B cell (primary cell): Measurements from ENCODE around the gene PAM. TPM values are rescaled to one million over a fixed set of nuclear protein-coding genes. Genes with fewer than 3 reads are reported as not detected.

ENCODE experiments used
- ATAC-seq: fragments of 200-7000 bp; cut with Tn5 transposase; one replicate; pipeline ENCODE4 v1.10.0; 2021; ENCODE audit warnings: low read depth, mild to moderate bottlenecking, moderate number of reproducible peaks, moderate library complexity
- CTCF ChIA-PET: fragments of 350-600 bp; sonication (Branson Sonifier 250); formaldehyde crosslinking; loops from one replicate; lab custom pipeline; 2021; ENCODE audit warnings: antibody characterized with exemption, inconsistent platforms; lab: Charles Lee
- POLR2A ChIA-PET: fragments of 350-600 bp; sonication (Branson Sonifier 250); formaldehyde crosslinking; loops from one replicate; lab custom pipeline; 2021; ENCODE audit warnings: antibody characterized with exemption; lab: Charles Lee
- DNase-seq: peaks from one replicate; pipeline ENCODE4 v3.0.0; 2013
- H2AFZ ChIP-seq: 2 replicates; pipeline ENCODE4 v1.6.1; 2012; ENCODE audit warnings: mild to moderate bottlenecking, low read depth, low read length; ENCODE audit not compliant: insufficient read depth, poor library complexity, severe bottlenecking
- H3K27ac ChIP-seq, 2 donors: 1 replicate in 1 of 2; 2 replicates in 1 of 2; pipeline ENCODE4 v1.5.1; 2012 to 2013; ENCODE audit warnings: low read length in 2 of 2, mild to moderate bottlenecking in 2 of 2, moderate library complexity in 1 of 2
- H3K27me3 ChIP-seq, 4 experiments: fragments of 200-600 bp in 1 of 4; sonication (generic) in 1 of 4; replicated peaks in 1 of 4; 1 replicate in 2 of 4; 2 replicates in 2 of 4; pipeline versions ENCODE4 v1.6.1 to v1.7.0; 2013 to 2016; ENCODE audit warnings: low read length in 3 of 4, mild to moderate bottlenecking in 2 of 4, mixed read lengths in 1 of 4, moderate library complexity in 1 of 4; ENCODE audit not compliant: insufficient read depth in 4 of 4, control insufficient read depth in 3 of 4; ENCODE audit errors: control extremely low read depth in 1 of 4
- H3K36me3 ChIP-seq, 2 experiments: replicated peaks in 1 of 2; 1 replicate in 1 of 2; 2 replicates in 1 of 2; pipeline versions ENCODE4 v1.6.1 to v1.7.1; 2013; ENCODE audit warnings: low read length in 1 of 2; ENCODE audit not compliant: insufficient read depth in 2 of 2, control insufficient read depth in 1 of 2; ENCODE audit errors: control extremely low read depth in 1 of 2, extremely low read depth in 1 of 2
- H3K4me1 ChIP-seq, 2 donors: fragments of 200-600 bp in 1 of 2; sonication (generic) in 1 of 2; 1 replicate in 1 of 2; 2 replicates in 1 of 2; pipeline versions ENCODE4 v1.5.1 to v1.6.1; 2013 to 2017; ENCODE audit warnings: low read length in 2 of 2; ENCODE audit not compliant: control insufficient read depth in 2 of 2, insufficient read depth in 2 of 2
- H3K4me2 ChIP-seq: replicated peaks from 2 replicates; pipeline ENCODE3; 2012; ENCODE audit warnings: mild to moderate bottlenecking, low read depth, low read length; ENCODE audit not compliant: poor library complexity, severe bottlenecking
- H3K4me3 ChIP-seq, 5 experiments: fragments of 200-600 bp in 1 of 5; sonication (generic) in 1 of 5; 1 replicate in 3 of 5; 2 replicates in 2 of 5; pipeline versions ENCODE4 v1.5.1 to v1.7.0; 2011 to 2016; ENCODE audit warnings: low read length in 4 of 5, mild to moderate bottlenecking in 4 of 5, low read depth in 2 of 5, control low read depth in 1 of 5, moderate library complexity in 1 of 5; ENCODE audit not compliant: insufficient read depth in 1 of 5; ENCODE audit errors: control extremely low read depth in 1 of 5, extremely low read depth in 1 of 5
- H3K79me2 ChIP-seq: fragments of 200-600 bp; sonication (generic); one replicate; pipeline ENCODE4 v1.6.0; 2016; ENCODE audit warnings: low read length; ENCODE audit not compliant: control insufficient read depth, insufficient read depth
- H3K9ac ChIP-seq: fragments of 200-600 bp; sonication (generic); 2 replicates; pipeline ENCODE4 v1.6.1; 2017; ENCODE audit warnings: mild to moderate bottlenecking, low read length, moderate library complexity
- H3K9me3 ChIP-seq, 3 donors: one replicate each; pipeline versions ENCODE4 v1.6.1 to v1.7.1; 2013; ENCODE audit warnings: low read length in 2 of 3; ENCODE audit not compliant: control insufficient read depth in 2 of 3, insufficient read depth in 1 of 3; ENCODE audit errors: control extremely low read depth in 1 of 3
- H4K20me1 ChIP-seq: 2 replicates; pipeline ENCODE4 v1.6.0; 2012; ENCODE audit warnings: mild to moderate bottlenecking, low read length; ENCODE audit not compliant: insufficient read depth, control insufficient read depth, poor library complexity, severe bottlenecking
- H3K27ac Mint-ChIP-seq: one replicate; pipeline ENCODE4 v1.8.0; 2021; ENCODE audit warnings: mixed read lengths
- H3K27me3 Mint-ChIP-seq: one replicate; pipeline ENCODE4 v1.8.0; 2021; ENCODE audit warnings: mixed read lengths
- H3K4me1 Mint-ChIP-seq: one replicate; pipeline ENCODE4 v1.8.0; 2021; ENCODE audit warnings: mixed read lengths
- H3K4me3 Mint-ChIP-seq: one replicate; pipeline ENCODE4 v1.8.0; 2021; ENCODE audit warnings: mixed read lengths
- H3K9me3 Mint-ChIP-seq: one replicate; pipeline ENCODE4 v1.8.0; 2022; ENCODE audit warnings: mixed read lengths; ENCODE audit not compliant: insufficient read depth
- EZH2 ChIP-seq: IDR thresholded peaks from 2 replicates; pipeline ENCODE4 v1.6.1; 2012; ENCODE audit warnings: borderline replicate concordance, low read depth, mild to moderate bottlenecking, moderate library complexity, low read length; ENCODE audit not compliant: insufficient read depth, poor library complexity, severe bottlenecking
- WGBS: methylation state at CpG from one replicate; pipeline ENCODE4 v1.1.5; 2013; ENCODE audit warnings: missing lambda C conversion rate; ENCODE audit not compliant: insufficient coverage; 5-methylcytosine and 5-hydroxymethylcytosine counted together
- intact Hi-C: fragments of 100-400 bp; cut with micrococcal nuclease; formaldehyde crosslinking; loops from one replicate; pipeline ENCODE4 v1.10.0; 2022
- polyA plus RNA-seq: library from polyadenylated mRNA; depleted of rRNA; stranded (reverse); fragments of >200 nt; gene quantifications from 2 replicates; pipeline ENCODE4 v1.2.3, GENCODE V29; 2012
- total RNA-seq, 2 donors: library from RNA; stranded (reverse); fragments of 120-200 nt in 1 of 2; gene quantifications; 1 replicate in 1 of 2; 2 replicates in 1 of 2; pipeline versions ENCODE4 v1.2.3 to v1.2.4, GENCODE V29; 2013 to 2022
- TF ChIP-seq, protein P1 (sequence below): fragments of 200-600 bp; IDR thresholded peaks from one replicate; pipeline ENCODE4 v1.8.0; 2022; ENCODE audit warnings: antibody characterized with exemption, mild to moderate bottlenecking

The PAM gene
- total and polyA plus RNA-seq, 2 donors (not counting 1 experiment from before 2014, with no cell fraction given) = 1.00 to 34.8 TPM

DNA sequence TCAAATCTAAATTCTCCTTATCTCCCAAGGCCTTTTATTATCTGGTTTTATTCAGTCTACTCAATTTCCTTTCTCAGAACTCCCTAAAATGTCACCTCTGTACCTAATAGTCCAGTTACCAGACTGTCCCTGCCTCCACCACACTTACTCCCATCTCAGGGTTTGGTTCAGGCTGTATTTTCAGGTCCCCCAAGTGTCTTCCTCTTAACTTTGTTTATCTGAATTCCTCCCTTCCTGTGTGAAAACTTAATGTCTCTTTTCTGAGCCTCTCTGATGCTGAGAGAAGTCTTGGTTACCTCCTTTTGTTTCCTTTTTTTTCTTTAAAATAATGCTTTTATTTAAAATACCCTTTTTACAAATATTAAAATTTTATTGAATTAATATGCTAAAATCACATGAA, 133.4 kb downstream of the PAM start:
- Histone ChIP-seq H3K27ac (no peak overlapping the region), H3K4me2 (no peak overlapping the region), H3K9me3 (no peaks in the 10 kb centered on the region), H3K27me3 (no peaks in the 10 kb centered on the region), H4K20me1 (no peaks in the 10 kb centered on the region), H3K9ac (no peak overlapping the region), H3K79me2 (no peaks in the 10 kb centered on the region), H3K4me1 (no peaks in the 10 kb centered on the region), H3K36me3 (no peaks in the 10 kb centered on the region), H3K4me3 (no peak overlapping the region), H2AFZ (no peak overlapping the region)
- Mint-ChIP-seq H3K9me3 (no peaks in the 10 kb centered on the region), H3K4me3 (no peak overlapping the region), H3K4me1 (no peaks in the 10 kb centered on the region), H3K27ac (no peak overlapping the region), H3K27me3 (no peaks in the 10 kb centered on the region)
- TF ChIP-seq EZH2 = no peak
- TF ChIP-seq, protein P1, sequence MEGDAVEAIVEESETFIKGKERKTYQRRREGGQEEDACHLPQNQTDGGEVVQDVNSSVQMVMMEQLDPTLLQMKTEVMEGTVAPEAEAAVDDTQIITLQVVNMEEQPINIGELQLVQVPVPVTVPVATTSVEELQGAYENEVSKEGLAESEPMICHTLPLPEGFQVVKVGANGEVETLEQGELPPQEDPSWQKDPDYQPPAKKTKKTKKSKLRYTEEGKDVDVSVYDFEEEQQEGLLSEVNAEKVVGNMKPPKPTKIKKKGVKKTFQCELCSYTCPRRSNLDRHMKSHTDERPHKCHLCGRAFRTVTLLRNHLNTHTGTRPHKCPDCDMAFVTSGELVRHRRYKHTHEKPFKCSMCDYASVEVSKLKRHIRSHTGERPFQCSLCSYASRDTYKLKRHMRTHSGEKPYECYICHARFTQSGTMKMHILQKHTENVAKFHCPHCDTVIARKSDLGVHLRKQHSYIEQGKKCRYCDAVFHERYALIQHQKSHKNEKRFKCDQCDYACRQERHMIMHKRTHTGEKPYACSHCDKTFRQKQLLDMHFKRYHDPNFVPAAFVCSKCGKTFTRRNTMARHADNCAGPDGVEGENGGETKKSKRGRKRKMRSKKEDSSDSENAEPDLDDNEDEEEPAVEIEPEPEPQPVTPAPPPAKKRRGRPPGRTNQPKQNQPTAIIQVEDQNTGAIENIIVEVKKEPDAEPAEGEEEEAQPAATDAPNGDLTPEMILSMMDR = no peak
- intact Hi-C loops = no loop called here
- ATAC-seq (no peak), DNase-seq (no peak)
- POLR2A ChIA-PET = no interaction called here
- CTCF ChIA-PET = no interaction called here

DNA sequence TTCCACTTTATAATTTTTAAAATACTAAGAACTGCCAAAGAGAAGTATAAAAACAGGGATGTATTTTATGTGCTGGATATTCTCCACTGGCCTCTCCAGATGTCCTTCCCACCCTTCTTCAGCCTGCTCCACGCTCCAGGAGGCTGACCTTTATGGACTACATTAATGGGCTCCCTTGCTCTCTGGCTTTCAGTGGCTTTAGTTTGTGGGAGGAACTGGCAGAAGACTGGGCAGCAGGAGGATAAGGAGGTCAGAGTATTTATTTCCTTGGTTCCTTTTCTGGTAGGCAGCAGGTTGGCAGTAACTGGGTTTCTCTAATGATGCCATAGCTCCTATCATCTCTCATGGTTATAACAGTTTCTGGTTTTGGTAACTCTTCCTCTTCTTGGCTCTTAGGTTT, 133.9 kb downstream of the PAM start:
- no peak overlapping the region for H2AFZ ChIP-seq
- no peaks in the 10 kb centered on the region for H3K9me3 ChIP-seq
- no peak overlapping the region for H3K4me3 Mint-ChIP-seq
- no peak overlapping the region for H3K4me3 ChIP-seq
- H3K27ac Mint-ChIP-seq = no peak overlapping the region
- WGBS = no CpG with 5 or more reads among the region's 1 CpG
- no peaks in the 10 kb centered on the region for H4K20me1 ChIP-seq
- H3K9ac ChIP-seq = no peak overlapping the region
- TF ChIP-seq, protein P1 = no peak
- no peak for TF ChIP-seq EZH2
- DNase-seq = no peak
- H3K9me3 Mint-ChIP-seq = no peaks in the 10 kb centered on the region
- CTCF ChIA-PET = no interaction called here
- H3K27ac ChIP-seq = no peak overlapping the region
- POLR2A ChIA-PET = no interaction called here
- H3K27me3 Mint-ChIP-seq = no peaks in the 10 kb centered on the region
- no peaks in the 10 kb centered on the region for H3K4me1 Mint-ChIP-seq
- H3K79me2 ChIP-seq = no peaks in the 10 kb centered on the region
- H3K4me2 ChIP-seq = no peak overlapping the region
- ATAC-seq = no peak
- no peaks in the 10 kb centered on the region for H3K27me3 ChIP-seq
- H3K4me1 ChIP-seq = no peaks in the 10 kb centered on the region
- no peaks in the 10 kb centered on the region for H3K36me3 ChIP-seq
- intact Hi-C loops = no loop called here
